HG03103 (cell line): ENCODE measurements around the gene TRIM15.
"Not testable (repeated sequence)": the region's sequence is repeated elsewhere in the genome, so short reads cannot be mapped to it uniquely, and the experiment has no call there.

Experiments used
- ATAC-seq: cut with Tn5 transposase; IDR thresholded peaks from one replicate; pipeline ENCODE4 v1.9.1; 2021; ENCODE audit warnings: low read depth; ENCODE audit not compliant: unreplicated experiment

TRIM15 gene

GRCh38 chr6:30160785-30161531 lies 2.4 kb upstream of the TRIM15 start, which contains the start of gene TRIM10:
Gene TRIM10, minus strand, starts transcription at chr6:30161211. Its CDS starts 353 bp downstream, at chr6:30160858.
- no peak for ATAC-seq

DNA sequence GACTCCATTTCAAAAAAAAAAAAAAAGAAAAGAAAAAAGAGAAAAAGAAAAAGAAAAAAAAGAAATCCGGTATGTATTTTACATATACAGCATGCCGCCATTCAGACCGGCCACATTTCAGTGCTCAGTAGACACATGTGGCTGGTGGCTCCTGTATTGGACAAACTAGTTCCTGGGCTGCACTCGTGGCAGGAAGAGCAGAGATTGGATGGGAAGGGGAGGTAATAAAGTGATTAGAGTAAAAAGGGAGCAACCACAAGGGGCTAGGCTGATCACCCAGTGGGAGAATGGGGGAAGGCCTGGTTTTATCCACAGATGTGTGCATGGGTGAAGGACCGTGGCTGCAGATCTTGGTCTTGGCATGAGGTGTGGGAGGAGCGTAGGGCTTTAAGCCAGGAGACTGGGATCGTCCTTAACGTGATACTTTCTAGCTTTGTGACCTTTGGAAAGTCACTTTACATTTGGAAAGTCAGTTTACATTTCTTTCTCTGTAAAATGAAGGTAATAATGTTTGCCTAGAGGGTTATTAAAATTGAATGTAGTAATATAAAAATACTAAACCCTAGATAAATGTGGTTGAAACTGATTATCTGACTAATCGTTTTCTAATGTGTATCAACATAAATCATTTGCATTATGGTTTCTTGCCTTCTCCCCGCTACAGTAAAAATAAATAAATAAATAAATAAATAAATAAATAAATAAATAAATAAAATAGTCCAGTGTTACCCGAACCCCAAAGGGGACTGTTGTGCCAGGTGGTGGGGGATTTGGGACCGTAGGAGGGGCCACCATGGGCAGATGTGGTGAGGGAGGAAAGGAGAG lies 869 bp upstream of the TRIM15 start:
- no peak for ATAC-seq

DNA sequence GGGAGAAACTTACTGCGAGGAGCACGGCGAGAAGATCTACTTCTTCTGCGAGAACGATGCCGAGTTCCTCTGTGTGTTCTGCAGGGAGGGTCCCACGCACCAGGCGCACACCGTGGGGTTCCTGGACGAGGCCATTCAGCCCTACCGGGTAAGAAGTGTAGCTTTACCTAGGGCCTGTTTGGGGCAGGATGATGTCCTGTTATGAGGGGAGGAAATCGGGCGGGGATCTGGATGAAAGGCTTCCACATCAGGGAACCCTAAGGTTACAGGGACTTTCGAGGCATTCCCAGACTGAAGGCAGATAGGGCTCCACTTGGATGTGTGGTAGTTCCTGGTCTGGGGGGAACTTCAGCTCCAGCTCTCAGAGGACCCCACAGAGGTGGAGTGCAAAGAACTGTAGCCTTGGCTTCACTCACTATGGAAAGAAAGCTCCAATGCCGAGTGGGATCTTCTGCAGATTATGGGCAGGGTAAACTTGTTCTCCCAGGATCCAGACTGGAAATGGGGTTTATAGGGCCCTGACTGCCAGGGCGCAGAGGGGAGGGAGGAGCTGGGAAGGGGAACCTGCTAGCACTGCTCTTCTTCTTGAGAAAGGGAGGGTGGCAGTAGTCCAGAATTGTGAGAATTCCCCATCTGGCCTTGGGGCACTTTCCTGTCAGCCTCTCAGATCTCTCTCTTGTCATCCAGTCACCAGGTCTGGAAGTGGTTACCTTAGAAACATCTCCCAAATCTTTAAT lies 740 bp downstream of the TRIM15 start:
- ATAC-seq: no peak

GRCh38 chr6:30164714-30165113 lies 1.4 kb downstream of the TRIM15 start:
- no peak for ATAC-seq

GRCh38 chr6:30165238-30165637 lies 1.9 kb downstream of the TRIM15 start:
- ATAC-seq: not testable (repeated sequence)

DNA sequence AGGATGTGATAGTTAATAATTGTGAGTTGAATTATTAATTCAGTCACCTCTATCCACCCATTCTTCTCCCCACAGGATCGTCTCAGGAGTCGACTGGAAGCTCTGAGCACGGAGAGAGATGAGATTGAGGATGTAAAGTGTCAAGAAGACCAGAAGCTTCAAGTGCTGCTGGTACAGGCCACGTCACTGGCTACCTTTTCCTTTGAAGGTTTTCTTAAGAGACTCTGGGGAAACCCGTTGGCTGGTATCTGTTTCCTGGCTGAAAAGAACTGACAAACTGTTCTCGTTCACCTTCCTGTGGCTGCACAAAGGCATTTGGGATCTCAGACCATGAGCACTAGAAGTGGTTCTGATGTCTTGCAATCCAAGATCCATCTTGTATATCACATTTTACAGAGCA lies 3.8 kb downstream of the TRIM15 start:
- ATAC-seq: no peak

GRCh38 chr6:30168741-30169140 lies 5.4 kb downstream of the TRIM15 start:
- no peak for ATAC-seq

GRCh38 chr6:30169658-30170614 lies 6.6 kb downstream of the TRIM15 start:
- ATAC-seq: no peak

- ATAC-seq: no peak
These were observed 8.5 kb downstream of the TRIM15 start for GRCh38 chr6:30171677-30172471.

DNA sequence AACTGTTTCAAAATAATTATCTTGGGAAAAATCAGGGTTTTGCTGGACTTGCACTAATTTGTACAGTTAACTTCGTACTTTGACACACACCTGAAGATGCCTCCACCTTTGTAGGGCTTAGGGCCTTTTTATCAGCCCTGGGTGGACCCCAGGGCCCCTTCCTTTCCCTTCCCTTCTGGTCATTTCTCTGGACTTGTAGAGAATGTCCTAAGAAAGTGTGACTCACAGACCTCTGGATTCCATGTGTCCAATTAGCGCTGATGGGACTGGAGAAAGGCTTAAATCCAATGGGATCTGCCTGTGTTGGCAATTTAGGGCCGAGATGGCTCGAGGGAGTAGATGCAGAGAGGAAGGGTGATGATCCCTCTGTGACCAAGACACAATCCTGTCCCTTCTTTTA lies 9.3 kb downstream of the TRIM15 start:
- no peak for ATAC-seq

- ATAC-seq: no peak
These were observed 12.4 kb downstream of the TRIM15 start for GRCh38 chr6:30175765-30176164.

- ATAC-seq: no peak
These were observed 15.5 kb downstream of the TRIM15 start for GRCh38 chr6:30178837-30179236.

- ATAC-seq: no peak
These were observed 16.8 kb downstream of the TRIM15 start for GRCh38 chr6:30180145-30180544.

GRCh38 chr6:30184417-30185031 lies 21.2 kb downstream of the TRIM15 start:
- no peak for ATAC-seq

GRCh38 chr6:30185846-30186484 lies 22.6 kb downstream of the TRIM15 start:
- no peak for ATAC-seq

DNA sequence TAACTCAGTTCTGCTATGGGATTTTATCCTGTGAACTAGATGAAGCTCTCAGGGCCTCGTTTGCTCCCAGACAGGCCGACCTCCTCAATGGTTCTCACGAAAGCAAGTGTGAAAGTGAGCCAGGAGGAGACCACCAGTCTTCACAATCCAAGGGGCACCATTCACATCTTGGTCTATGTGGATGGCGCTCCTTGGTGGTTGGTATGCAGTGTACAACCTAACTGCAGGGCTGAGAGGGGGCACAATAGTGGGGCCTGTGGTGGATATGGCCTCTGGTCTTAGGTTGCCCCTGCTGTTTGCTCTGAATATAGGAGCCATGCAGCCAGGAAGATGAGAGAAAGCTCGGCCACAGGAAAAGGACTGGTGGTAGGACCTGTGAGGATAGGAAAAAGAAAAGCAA lies 25.2 kb downstream of the TRIM15 start:
- no peak for ATAC-seq

- no peak for ATAC-seq
These were observed 28.7 kb downstream of the TRIM15 start for GRCh38 chr6:30192076-30192475.
